SIG-M5 (cell line): ENCODE measurements around the gene MARVELD3.
"Not testable (repeated sequence)": the region's sequence is repeated elsewhere in the genome, so short reads cannot be mapped to it uniquely, and the experiment has no call there.

ENCODE experiments used
- DNase-seq: peaks from one replicate; lab custom pipeline; 2025; lab: John Stamatoyannopoulos, UW

MARVELD3 gene

GRCh38 chr16:71626018-71626857, at the start of gene MARVELD3:
MARVELD3 (plus strand) TSS chr16:71626184; CDS start chr16:71626230, 46 bp downstream.
- DNase-seq, result no peak

- no peak for DNase-seq
Measured at GRCh38 chr16:71576971-71577370, 49.0 kb upstream of the MARVELD3 start, which contains the start of gene TAT. TAT (minus strand) TSS chr16:71577092; CDS start chr16:71576415, 677 bp downstream.

GRCh38 chr16:71582553-71582848, 43.5 kb upstream of the MARVELD3 start:
- DNase-seq, result not testable (repeated sequence)

GRCh38 chr16:71584543-71585317, 41.3 kb upstream of the MARVELD3 start:
- no peak for DNase-seq

- no peak for DNase-seq
Measured at GRCh38 chr16:71585318-71585703, 40.7 kb upstream of the MARVELD3 start.

- not testable (repeated sequence) for DNase-seq
Measured at GRCh38 chr16:71589334-71589733, 36.6 kb upstream of the MARVELD3 start.

GRCh38 chr16:71590071-71590470, 35.9 kb upstream of the MARVELD3 start:
- not testable (repeated sequence) for DNase-seq

- DNase-seq, result no peak
Measured at GRCh38 chr16:71590584-71590983, 35.4 kb upstream of the MARVELD3 start.

GRCh38 chr16:71591917-71592316, 34.1 kb upstream of the MARVELD3 start:
- no peak for DNase-seq

GRCh38 chr16:71593048-71593999, 32.7 kb upstream of the MARVELD3 start:
- no peak for DNase-seq

- no peak for DNase-seq
Measured at GRCh38 chr16:71594000-71594646, 31.9 kb upstream of the MARVELD3 start.

GRCh38 chr16:71595340-71595826, 30.6 kb upstream of the MARVELD3 start:
- DNase-seq, result not testable (repeated sequence)

GRCh38 chr16:71598426-71598825, 27.6 kb upstream of the MARVELD3 start:
- DNase-seq, result not testable (repeated sequence)

GRCh38 chr16:71600822-71601221, 25.2 kb upstream of the MARVELD3 start:
- no peak for DNase-seq

- DNase-seq, result no peak
Measured at GRCh38 chr16:71609066-71609465, 16.9 kb upstream of the MARVELD3 start.

- no peak for DNase-seq
Measured at GRCh38 chr16:71610447-71610846, 15.5 kb upstream of the MARVELD3 start.

GRCh38 chr16:71610936-71611871, 14.8 kb upstream of the MARVELD3 start:
- DNase-seq, result no peak

- DNase-seq, result not testable (repeated sequence)
Measured at GRCh38 chr16:71614956-71615355, 11.0 kb upstream of the MARVELD3 start.

- no peak for DNase-seq
Measured at GRCh38 chr16:71618429-71618828, 7.6 kb upstream of the MARVELD3 start.

- DNase-seq, result no peak
Measured at GRCh38 chr16:71622088-71622487, 3.9 kb upstream of the MARVELD3 start.
